Skeletal muscle cell (primary cell): ENCODE data around the gene TAF4.
A peak's percentile ranks its signal among the peaks of the same experiment; 100 is the strongest.
"Not testable (repeated sequence)": the region's sequence is repeated elsewhere in the genome, so short reads cannot be mapped to it uniquely, and the experiment has no call there.

Source experiments
- DNase-seq: peaks from one replicate; pipeline ENCODE4 v3.0.0-alpha.2; 2010; ENCODE audit warnings: low read depth
- H3K4me3 ChIP-seq: 2 replicates; pipeline ENCODE4 v1.5.1; 2011; ENCODE audit warnings: low read depth, mild to moderate bottlenecking, control low read depth, low read length, moderate library complexity

TAF4 gene

GRCh38 chr20:61957961-61958715 is 107.5 kb downstream of the TAF4 start:
- H3K4me3 ChIP-seq = no peak overlapping the region
- DNase-seq = no peak

- DNase-seq = no peak
- H3K4me3 ChIP-seq = no peak overlapping the region
These were observed 109.0 kb downstream of the TAF4 start for GRCh38 chr20:61956396-61957342.

- no peak overlapping the region for H3K4me3 ChIP-seq
- no peak for DNase-seq
These were observed 109.8 kb downstream of the TAF4 start for GRCh38 chr20:61955668-61956395.

- no peak overlapping the region for H3K4me3 ChIP-seq
- DNase-seq = no peak
These were observed 111.2 kb downstream of the TAF4 start for GRCh38 chr20:61954276-61955021.

GRCh38 chr20:61953037-61954021 is 112.4 kb downstream of the TAF4 start:
- no peak for DNase-seq
- no peak overlapping the region for H3K4me3 ChIP-seq

GRCh38 chr20:61951695-61952533 is 113.8 kb downstream of the TAF4 start:
- no peak overlapping the region for H3K4me3 ChIP-seq
- peak; percentile 13 for DNase-seq

- no peak for DNase-seq
- H3K4me3 ChIP-seq = no peak overlapping the region
These were observed 115.0 kb downstream of the TAF4 start for GRCh38 chr20:61950641-61951071.

GRCh38 chr20:61949714-61950640 is 115.7 kb downstream of the TAF4 start:
- DNase-seq = no peak
- H3K4me3 ChIP-seq = no peak overlapping the region

- no peak for DNase-seq
- no peak overlapping the region for H3K4me3 ChIP-seq
These were observed 116.3 kb downstream of the TAF4 start for GRCh38 chr20:61949363-61949713.

- DNase-seq = no peak
- H3K4me3 ChIP-seq = no peak overlapping the region
These were observed 116.9 kb downstream of the TAF4 start for GRCh38 chr20:61948586-61949362.

GRCh38 chr20:61948056-61948455 is 117.6 kb downstream of the TAF4 start:
- H3K4me3 ChIP-seq, DNase-seq: not testable (repeated sequence)

- not testable (repeated sequence) for DNase-seq, H3K4me3 ChIP-seq
These were observed 120.2 kb downstream of the TAF4 start for GRCh38 chr20:61945495-61945894.

GRCh38 chr20:61944967-61945366 is 120.7 kb downstream of the TAF4 start:
- DNase-seq, H3K4me3 ChIP-seq: not testable (repeated sequence)

- H3K4me3 ChIP-seq = no peak overlapping the region
- no peak for DNase-seq
These were observed 123.2 kb downstream of the TAF4 start for GRCh38 chr20:61942526-61942925.

GRCh38 chr20:61941721-61942405 is 123.8 kb downstream of the TAF4 start:
- no peak for DNase-seq
- no peak overlapping the region for H3K4me3 ChIP-seq
